NOMO-1 (cell line): ENCODE measurements around the gene KLHL40.
"Not testable (repeated sequence)": the region's sequence is repeated elsewhere in the genome, so short reads cannot be mapped to it uniquely, and the experiment has no call there.

ENCODE experiments used
- DNase-seq, 2 experiments: peaks; one replicate each; lab custom pipeline; 2025; ENCODE audit not compliant: unreplicated experiment in 2 of 2; lab: John Stamatoyannopoulos, UW

KLHL40 gene

GRCh38 chr3:42714171-42714852 is 29.0 kb downstream of the KLHL40 start:
- no peak for DNase-seq

GRCh38 chr3:42717306-42717705 is 32.0 kb downstream of the KLHL40 start:
- peak; percentile 59 to 66 for DNase-seq

- DNase-seq: no peak
Measured at GRCh38 chr3:42718338-42718737, 33.0 kb downstream of the KLHL40 start.

GRCh38 chr3:42719002-42719401 is 33.7 kb downstream of the KLHL40 start:
- no peak for DNase-seq

- DNase-seq: peak; percentile 62 to 80
Measured at GRCh38 chr3:42720126-42720525, 34.8 kb downstream of the KLHL40 start.

GRCh38 chr3:42721690-42722089 is 36.4 kb downstream of the KLHL40 start:
- no peak for DNase-seq

GRCh38 chr3:42722442-42722841 is 37.1 kb downstream of the KLHL40 start:
- DNase-seq: not testable (repeated sequence)

- DNase-seq: no peak
Measured at GRCh38 chr3:42723219-42723618, 37.9 kb downstream of the KLHL40 start.

GRCh38 chr3:42725454-42725853 is 40.1 kb downstream of the KLHL40 start:
- DNase-seq: no peak

GRCh38 chr3:42728056-42728455 is 42.7 kb downstream of the KLHL40 start:
- no peak for DNase-seq

GRCh38 chr3:42728668-42729364 is 43.5 kb downstream of the KLHL40 start:
- DNase-seq: no peak

- no peak for DNase-seq
Measured at GRCh38 chr3:42729404-42730145, 44.2 kb downstream of the KLHL40 start.

GRCh38 chr3:42730294-42730693 is 45.0 kb downstream of the KLHL40 start:
- DNase-seq: no peak

GRCh38 chr3:42730706-42731420 is 45.5 kb downstream of the KLHL40 start:
- DNase-seq: no peak

GRCh38 chr3:42731476-42732195 is 46.3 kb downstream of the KLHL40 start:
- no peak for DNase-seq

- DNase-seq: no peak
Measured at GRCh38 chr3:42732196-42732828, 47.0 kb downstream of the KLHL40 start.

- DNase-seq: no peak
Measured at GRCh38 chr3:42732829-42733459, 47.6 kb downstream of the KLHL40 start.

GRCh38 chr3:42733501-42734262 is 48.3 kb downstream of the KLHL40 start:
- DNase-seq: no peak
